GM20431 (cell line): ENCODE results near the gene CSF2.
"Not testable (repeated sequence)": the region's sequence is repeated elsewhere in the genome, so short reads cannot be mapped to it uniquely, and the experiment has no call there.

Source experiments
- in situ Hi-C: fragments of 300-500 bp; cut with MseI, MboI; formaldehyde crosslinking; loops from one replicate; pipeline ENCODE4 v1.15.0; 2020; ENCODE audit warnings: low sequenced_read_pairs; ENCODE audit not compliant: unreplicated experiment

Gene CSF2

DNA sequence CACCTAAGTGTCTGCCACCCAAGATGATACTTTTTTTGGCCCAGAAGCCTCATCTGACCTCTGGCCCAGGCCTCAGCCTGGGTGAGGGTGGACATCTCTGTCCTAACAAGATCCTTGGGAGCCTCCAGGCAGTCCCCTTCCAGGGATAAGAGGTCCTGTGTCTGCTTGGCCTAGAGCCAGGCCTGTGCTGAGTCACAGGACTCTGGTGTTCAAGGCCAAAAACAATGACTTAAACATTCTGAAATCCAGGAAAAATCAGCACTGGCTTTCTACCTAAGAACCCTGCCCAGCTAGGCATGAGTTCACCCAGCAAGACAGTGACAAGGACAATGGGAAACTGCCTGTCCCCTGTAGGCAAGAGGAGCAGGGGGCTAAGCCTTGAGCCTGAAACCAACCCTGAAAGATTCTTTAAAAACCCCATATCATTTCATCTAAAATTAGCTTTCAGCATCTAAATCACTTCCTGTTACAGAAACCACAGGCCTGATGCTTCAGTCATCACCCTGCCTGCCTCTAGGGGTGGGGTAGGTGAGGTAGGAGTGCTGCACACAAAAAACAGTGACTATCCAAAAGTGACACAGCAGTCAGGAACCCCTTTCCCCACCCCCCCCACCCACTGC is 29.9 kb downstream of the CSF2 start:
- in situ Hi-C loops, result no loop called here

DNA sequence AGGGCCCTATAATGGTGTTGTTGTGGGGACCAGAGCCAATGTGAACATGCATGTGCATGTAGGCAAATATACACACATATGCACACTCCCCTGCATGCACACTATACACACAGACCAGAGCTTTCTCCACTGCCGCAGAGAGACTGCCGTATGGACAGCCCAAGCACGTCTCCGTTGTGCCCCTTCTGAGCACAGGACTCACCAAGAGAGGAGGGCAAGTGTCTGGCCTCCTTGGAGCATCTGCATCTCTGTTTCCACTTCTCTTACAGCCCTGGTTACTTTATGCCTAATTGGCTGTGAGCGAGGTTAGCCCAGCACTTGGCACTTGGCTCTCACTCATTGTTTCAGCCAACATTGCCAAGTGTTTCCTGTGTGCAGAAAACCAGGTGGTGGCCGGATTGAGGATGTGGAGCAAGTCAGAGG is 30.4 kb downstream of the CSF2 start:
- in situ Hi-C loops, result no loop called here

DNA sequence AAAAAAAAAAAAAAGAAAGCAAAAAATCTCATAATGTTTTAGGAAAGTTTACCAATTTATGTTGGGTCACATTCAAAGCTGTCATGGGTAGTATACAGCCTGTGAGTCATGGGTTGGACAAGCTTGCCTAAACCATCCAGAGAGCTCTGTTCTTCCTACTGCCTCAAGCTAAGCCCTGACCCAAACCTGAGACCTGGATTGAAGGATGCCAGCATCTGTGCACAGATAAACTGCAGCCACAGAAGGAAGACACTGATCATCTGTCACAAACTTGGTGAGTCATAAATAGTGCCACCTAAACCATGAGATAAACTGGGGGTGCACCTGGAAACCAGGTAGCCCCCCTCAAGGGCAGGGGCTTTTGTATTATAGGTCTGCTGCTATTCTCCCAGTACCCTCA is 31.0 kb downstream of the CSF2 start:
- in situ Hi-C loops, result no loop called here

DNA sequence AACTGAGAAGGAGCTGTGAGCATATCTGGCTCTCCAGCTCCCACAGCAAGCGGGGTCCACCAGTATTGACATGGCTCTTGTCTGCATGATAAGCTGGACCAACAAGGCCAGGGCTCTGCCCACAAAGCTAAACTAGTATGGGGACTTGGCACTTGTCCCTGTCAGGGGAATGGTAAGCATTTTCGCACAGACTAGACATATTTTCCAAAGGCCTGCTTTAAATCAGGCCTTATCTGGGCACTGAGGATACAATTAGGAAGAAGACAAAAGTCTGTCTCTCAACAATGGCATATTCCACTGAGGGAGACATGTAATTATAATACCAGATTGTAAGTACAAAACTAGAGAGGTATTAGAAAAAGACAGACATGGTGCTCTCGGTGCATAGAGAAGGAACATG is 32.1 kb downstream of the CSF2 start:
- in situ Hi-C loops, result no loop called here

DNA sequence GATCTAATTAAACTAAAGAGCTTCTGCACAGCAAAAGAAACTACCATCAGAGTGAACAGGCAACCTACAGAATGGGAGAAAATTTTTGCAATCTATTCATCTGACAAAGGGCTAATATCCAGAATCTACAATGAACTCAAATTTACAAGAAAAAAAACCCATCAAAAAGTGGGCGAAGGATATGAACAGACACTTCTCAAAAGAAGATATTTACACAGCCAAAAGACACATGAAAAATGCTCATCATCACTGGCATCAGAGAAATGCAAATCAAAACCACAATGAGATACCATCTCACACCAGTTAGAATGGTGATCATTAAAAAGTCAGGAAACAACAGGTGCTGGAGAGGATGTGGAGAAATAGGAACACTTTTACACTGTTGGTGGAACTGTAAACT is 34.9 kb downstream of the CSF2 start:
- in situ Hi-C loops, result not testable (repeated sequence)

DNA sequence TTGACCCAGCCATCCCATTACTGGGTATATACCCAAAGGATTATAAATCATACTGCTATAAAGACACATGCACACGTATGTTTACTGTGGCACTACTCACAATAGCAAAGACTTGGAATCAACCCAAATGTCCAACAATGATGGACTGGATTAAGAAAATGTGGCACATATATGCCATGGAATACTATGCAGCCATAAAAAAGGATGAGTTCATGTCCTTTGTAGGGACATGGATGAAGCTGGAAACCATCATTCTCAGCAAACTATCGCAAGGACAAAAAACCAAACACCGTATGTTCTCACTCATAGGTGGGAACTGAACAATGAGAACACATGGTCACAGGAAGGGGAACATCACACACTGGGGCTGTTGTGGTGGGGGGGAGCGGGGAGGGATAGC is 35.4 kb downstream of the CSF2 start:
- in situ Hi-C loops, result not testable (repeated sequence)

DNA sequence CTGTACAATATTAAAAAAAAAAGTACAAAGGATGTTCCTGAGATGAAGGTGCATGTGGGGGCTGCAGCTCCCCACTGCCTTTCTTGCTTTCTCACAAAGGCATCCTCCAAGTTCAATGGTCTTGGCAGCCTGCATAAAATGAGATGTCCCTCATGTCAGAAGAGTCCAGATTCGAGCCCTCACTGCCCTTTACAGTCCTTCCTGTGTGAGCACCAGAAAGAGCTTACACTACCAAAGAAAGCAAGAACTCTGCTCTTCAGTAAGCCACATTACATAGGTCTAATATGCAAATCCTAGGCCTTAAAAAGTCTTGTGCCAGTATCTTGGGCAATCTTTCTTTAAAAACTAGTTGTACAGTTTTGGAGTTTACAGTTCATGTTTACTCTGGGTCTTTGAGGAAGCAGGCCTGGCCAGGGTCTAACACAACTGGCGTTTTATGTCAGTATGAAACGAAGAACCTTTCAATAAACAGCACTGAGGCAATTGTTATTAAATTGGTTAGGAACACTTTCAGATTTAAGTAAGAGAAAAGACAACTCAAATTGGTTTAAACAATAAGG is 36.0 kb downstream of the CSF2 start:
- in situ Hi-C loops, result no loop called here

DNA sequence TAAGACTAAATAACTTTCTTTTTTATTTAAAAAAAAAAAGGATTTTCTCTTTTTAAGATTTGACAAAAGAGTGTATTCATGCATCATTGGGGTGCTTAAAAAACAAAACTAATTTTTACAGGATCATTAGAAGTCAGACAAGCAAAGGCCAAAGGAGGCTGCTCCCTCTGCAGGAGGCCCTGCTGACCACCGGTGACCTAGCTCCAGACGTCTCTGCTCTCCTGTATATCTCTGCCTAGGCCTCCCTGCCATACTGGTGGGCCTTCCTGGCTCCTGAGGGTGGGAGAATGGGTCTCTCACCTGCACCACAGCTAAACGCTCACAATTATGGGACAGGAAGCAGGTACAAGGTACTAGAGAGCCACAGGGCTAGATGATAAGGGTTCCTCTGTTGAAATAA is 36.6 kb downstream of the CSF2 start:
- in situ Hi-C loops, result no loop called here

DNA sequence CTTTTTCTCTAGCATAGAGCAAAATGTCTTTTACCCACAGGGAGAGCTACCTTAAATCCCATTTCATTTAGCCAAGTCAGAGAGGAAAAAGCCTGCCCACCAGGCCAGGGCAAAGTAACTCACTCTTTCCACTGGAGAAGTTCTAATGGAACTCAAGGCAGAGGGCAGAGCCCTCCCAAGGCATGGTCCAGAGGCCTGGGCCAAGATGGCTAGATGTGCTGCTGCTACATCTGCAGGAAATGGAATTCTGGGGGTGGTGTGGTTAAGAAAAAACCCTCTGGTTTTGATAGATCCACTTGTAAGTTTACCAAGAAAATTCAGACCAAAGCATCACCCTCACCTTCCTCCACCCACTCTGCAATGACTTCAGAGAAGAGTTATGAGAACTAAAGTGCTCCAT is 37.3 kb downstream of the CSF2 start:
- in situ Hi-C loops, result no loop called here

DNA sequence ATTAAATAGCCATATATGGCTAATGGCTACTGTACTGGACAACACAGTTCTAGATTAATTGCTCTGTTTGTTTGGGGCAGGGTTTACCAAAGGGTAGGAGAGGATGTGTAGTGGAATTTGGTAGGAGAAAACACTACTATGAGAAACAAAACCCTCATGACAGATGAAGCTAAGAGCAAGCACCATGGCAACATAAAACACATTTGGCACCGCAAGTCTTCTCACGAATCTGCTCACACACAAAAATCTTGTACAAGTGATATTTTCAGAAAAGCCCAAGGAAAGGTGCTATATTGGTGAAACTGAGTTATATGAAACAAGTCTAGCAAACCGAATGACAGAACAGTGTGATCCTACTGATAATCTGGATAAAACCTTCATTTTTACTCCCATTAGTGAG is 38.5 kb downstream of the CSF2 start:
- in situ Hi-C loops, result no loop called here

DNA sequence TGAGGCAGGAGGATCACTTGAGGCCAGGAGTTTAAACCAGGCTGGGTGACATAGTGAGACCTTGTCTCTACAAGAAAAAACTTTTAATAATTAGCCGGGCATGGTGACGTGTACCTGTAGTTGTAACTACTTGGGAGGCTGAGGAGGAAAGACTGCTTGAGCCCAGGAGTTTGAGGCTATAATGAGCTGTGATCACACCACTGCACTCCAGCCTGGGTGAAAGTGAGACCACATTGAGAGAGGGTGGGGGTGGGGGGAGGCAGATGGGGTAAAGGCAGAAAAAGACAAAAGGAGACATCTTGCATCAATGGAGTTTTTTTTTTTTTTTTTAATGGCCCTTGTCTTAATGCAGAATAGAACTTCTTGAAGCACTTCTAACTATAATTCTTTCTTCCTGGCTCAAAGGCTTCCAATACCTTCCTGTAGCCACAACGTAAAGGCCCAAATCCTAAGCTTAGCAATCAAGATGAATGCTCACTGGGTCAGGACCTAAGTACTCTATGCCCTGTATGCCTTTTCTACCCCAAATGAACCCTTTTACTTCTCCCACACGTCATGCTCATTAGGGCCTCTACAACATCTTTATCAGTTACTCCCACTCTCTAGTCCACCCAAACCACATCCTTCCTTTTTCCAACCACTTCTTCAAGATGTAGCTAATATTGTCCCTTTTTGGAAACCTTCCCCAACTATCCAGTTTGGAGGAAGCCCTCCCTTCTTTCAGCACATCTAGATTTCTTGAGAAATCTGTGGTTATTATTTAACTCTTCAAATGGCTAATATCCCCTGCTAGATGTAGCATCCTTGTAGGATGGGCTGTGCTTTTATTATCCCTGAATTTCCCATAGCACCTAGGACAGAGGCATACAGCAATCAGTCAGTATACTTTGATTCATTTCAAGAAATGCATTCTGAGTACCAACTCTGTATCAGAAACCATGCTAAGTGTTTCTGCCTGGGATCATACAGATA is 40.8 kb downstream of the CSF2 start:
- in situ Hi-C loops, result no loop called here

DNA sequence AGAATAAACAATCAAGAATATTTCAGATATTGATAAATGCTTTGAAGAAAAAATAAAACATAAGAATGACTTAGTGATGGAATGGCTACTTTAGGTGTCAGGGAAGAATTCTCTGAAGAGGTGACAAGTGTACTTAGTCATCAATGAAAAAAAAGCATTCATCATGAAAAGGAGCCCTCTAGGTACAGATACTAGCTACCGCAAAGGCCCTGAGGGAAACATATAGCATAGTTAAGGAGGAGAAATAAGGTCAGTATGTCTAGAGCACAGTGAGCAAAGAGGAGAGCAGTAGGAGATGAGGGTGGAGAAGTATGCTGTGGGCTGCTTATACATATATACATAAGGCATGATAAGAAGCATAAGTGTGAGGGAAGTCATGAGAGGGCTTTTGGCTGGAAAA is 41.8 kb downstream of the CSF2 start:
- in situ Hi-C loops, result no loop called here

DNA sequence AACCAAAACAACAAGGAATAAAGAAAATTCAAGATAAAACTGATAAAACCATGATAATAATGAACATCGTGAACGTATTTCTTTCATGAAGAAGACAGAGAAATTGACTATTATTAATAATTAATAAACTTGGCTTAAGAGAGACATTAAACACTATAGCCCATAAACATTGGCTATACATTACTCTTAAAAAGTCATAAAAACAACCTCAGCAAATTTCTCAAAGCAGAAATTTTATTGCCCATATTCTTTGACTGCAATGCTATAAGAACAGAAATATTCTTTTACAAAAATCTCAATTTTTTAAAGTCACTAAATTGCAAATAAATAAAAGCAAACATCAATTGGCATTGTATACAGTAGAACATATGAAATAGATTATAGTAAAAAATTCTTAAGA is 42.5 kb downstream of the CSF2 start:
- in situ Hi-C loops, result no loop called here

DNA sequence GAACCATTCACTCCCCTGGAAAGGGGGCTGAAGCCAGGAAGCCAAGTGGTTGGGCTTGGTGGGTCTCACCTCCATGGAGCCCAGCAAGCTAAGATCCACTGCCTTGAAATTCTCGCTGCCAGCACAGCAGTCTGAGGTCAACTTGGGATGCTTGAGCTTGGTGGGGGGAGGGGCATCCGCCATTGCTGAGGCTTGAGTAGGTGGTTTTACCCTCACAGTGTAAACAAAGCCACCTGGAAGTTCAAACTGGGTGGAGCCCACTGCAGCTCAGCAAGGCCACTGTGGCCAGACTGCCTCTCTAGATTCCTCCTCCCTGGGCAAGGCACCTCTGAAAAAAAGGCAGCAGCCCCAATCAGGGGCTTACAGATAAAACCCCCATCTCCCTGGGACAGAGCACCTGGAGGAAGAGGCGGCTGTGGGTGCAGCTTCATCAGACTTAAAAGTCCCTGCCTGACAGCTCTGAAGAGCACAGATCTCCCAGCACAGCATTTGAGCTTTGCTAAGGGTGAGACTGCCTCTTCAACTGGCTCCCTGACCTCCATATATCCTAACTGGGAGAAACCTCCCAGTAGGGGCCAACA is 43.4 kb downstream of the CSF2 start:
- in situ Hi-C loops, result not testable (repeated sequence)

DNA sequence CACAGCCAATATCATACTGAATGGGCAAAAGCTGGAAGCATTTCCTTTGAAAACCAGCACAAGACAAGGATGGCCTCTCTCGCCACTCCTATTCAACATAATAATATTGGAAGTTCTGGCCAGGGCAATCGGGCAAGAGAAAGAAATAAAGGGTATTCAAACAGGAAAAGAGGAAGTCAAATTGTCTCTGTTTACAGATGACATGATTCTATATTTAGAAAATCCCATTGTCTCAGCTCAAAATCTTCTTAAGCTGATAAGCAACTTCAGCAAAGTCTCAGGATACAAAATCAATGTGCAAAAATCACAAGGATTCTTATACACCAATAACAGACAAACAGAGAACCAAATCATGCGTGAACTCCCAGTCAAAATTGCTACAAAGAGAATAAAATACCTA is 47.1 kb downstream of the CSF2 start:
- in situ Hi-C loops, result not testable (repeated sequence)

DNA sequence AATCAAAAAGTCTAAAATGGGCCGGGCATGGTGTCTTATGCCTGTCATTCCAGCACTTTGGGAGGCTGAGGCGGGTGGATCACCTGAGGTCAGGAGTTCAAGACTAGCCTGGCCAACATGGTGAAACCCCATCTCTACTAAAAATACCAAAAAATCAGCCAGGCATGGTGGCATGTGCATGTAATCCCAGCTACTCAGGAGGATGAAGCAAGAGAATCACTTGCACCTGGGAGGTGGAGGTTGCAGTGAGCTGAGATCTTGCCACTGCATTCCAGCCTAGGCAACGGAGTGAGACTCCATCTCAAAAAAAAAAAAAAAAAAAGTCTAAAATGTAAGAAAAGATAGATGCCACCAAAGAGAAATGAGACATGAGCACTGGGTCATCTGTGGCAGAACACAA is 49.4 kb downstream of the CSF2 start:
- in situ Hi-C loops, result not testable (repeated sequence)

DNA sequence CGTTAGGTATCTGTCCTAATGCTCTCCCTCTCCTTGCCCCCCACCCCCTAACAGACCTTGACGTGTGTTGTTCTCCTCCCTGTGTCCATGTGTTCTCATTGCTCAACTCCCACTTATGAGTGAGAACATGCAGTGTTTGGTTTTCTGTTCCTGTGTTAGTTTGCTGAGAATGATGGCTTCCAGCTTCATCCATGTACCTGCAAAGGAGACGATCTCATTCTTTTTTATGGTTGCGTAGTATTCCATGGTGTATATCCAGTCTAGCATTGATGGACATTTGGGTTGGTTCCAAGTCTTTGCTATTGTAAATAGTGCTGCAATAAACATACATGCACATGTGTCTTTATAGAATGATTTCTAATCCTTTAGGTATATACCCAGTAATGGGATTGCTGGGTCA is 50.0 kb downstream of the CSF2 start:
- in situ Hi-C loops, result not testable (repeated sequence)
